Uterus (tissue), 4 donors: ENCODE measurements around the gene IGSF3. TPM values are rescaled to one million over a fixed set of nuclear protein-coding genes. Genes with fewer than 3 reads are reported as not detected.
"Not testable (repeated sequence)": the region's sequence is repeated elsewhere in the genome, so short reads cannot be mapped to it uniquely, and the experiment has no call there.

Source experiments
- DNase-seq, 2 donors: peaks; one replicate each; pipeline ENCODE4 v3.0.0-alpha.2; 2019 to 2020
- H3K27ac ChIP-seq, 2 donors: fragments of 200-600 bp; sonication (generic); 1 replicate in 1 of 2; 2 replicates in 1 of 2; pipeline ENCODE4 v1.5.1; 2016 to 2018
- H3K27me3 ChIP-seq, 2 donors: fragments of 200-600 bp; sonication (generic); one replicate each; pipeline ENCODE4 v1.5.1; 2018 to 2019; ENCODE audit warnings: control low read depth in 1 of 2
- H3K36me3 ChIP-seq, 2 donors: fragments of 200-600 bp; sonication (generic); one replicate each; pipeline ENCODE4 v1.5.1; 2019; ENCODE audit warnings: control low read depth in 1 of 2
- H3K4me1 ChIP-seq, 2 donors: fragments of 200-600 bp; sonication (generic); one replicate each; pipeline ENCODE4 v1.5.1; 2018 to 2019; ENCODE audit warnings: control low read depth in 1 of 2
- H3K4me3 ChIP-seq, 2 donors: fragments of 200-600 bp; sonication (generic); 1 replicate in 1 of 2; 2 replicates in 1 of 2; pipeline ENCODE4 v1.5.1; 2018 to 2019; ENCODE audit warnings: mild to moderate bottlenecking in 1 of 2
- H3K9me3 ChIP-seq, 2 donors: fragments of 200-600 bp; sonication (generic); one replicate each; pipeline ENCODE4 v1.5.1; 2019; ENCODE audit warnings: control low read depth in 1 of 2
- CTCF ChIP-seq, 4 experiments: fragments of 200-600 bp in 2 of 4; fragments of 450-650 bp in 2 of 4; sonication (generic) in 2 of 4; IDR thresholded peaks; one replicate each; pipeline ENCODE4 v1.5.1; 2016 to 2019; ENCODE audit warnings: antibody characterized with exemption in 4 of 4, mild to moderate bottlenecking in 2 of 4, moderate library complexity in 1 of 4
- POLR2A ChIP-seq, 2 donors: fragments of 450-650 bp; IDR thresholded peaks; one replicate each; pipeline ENCODE4 v1.6.1; 2016; ENCODE audit warnings: antibody characterized with exemption in 2 of 2, mild to moderate bottlenecking in 1 of 2, moderate library complexity in 1 of 2
- intact Hi-C: fragments of 100-400 bp; cut with DNase I; formaldehyde crosslinking; loops from one replicate; pipeline ENCODE4 v1.15.1; 2023; ENCODE audit warnings: low total_unique reads
- total RNA-seq, 4 donors: library from RNA; depleted of rRNA in 3 of 4; stranded (reverse); fragments of >200 nt in 3 of 4; gene quantifications; one replicate each; pipeline versions ENCODE4 v1.1.0 to v1.2.4, GENCODE V29; 2014 to 2023
- donor health status: DM: yes; HTN: yes; CAD: no.

The IGSF3 gene
- total RNA-seq, 4 donors from 2014 or later = 3.8 to 35.6 (median 8.4) TPM

GRCh38 chr1:116567790-116568661 lies 99.5 kb downstream of the IGSF3 start:
- no peak overlapping the region for H3K4me3 ChIP-seq
- no peak for DNase-seq
- intact Hi-C loops = no loop called here
- H3K9me3 ChIP-seq = no peaks in the 10 kb centered on the region
- H3K27ac ChIP-seq = no peak overlapping the region
- H3K4me1 ChIP-seq = no peaks in the 10 kb centered on the region
- H3K36me3 ChIP-seq = no peaks in the 10 kb centered on the region
- H3K27me3 ChIP-seq = no peaks in the 10 kb centered on the region
- TF ChIP-seq CTCF (IDR thresholded peaks at IDR 0.05) (no peak), POLR2A (IDR thresholded peaks at IDR 0.05) (no peak)

- H3K36me3 ChIP-seq = no peaks in the 10 kb centered on the region
- TF ChIP-seq CTCF (IDR thresholded peaks at IDR 0.05) (no peak), POLR2A (IDR thresholded peaks at IDR 0.05) (no peak)
- H3K27me3 ChIP-seq = no peaks in the 10 kb centered on the region
- no peak overlapping the region for H3K27ac ChIP-seq
- no peaks in the 10 kb centered on the region for H3K4me1 ChIP-seq
- H3K9me3 ChIP-seq = no peaks in the 10 kb centered on the region
- no peak overlapping the region for H3K4me3 ChIP-seq
- intact Hi-C loops = no loop called here
- no peak for DNase-seq
Observed at GRCh38 chr1:116565222-116565621, 102.3 kb downstream of the IGSF3 start.

GRCh38 chr1:116564426-116564825 lies 103.1 kb downstream of the IGSF3 start:
- no peaks in the 10 kb centered on the region for H3K4me1 ChIP-seq
- no peaks in the 10 kb centered on the region for H3K9me3 ChIP-seq
- DNase-seq = no peak
- intact Hi-C loops = no loop called here
- no peaks in the 10 kb centered on the region for H3K27me3 ChIP-seq
- no peaks in the 10 kb centered on the region for H3K36me3 ChIP-seq
- no peak overlapping the region for H3K4me3 ChIP-seq
- H3K27ac ChIP-seq = no peak overlapping the region
- no peak for TF ChIP-seq POLR2A (IDR thresholded peaks at IDR 0.05)
- TF ChIP-seq CTCF (IDR thresholded peaks at IDR 0.05) = no peak

GRCh38 chr1:116562465-116562864 lies 105.1 kb downstream of the IGSF3 start:
- H3K36me3 ChIP-seq, H3K27me3 ChIP-seq, DNase-seq, H3K4me3 ChIP-seq, H3K27ac ChIP-seq, intact Hi-C loops, H3K9me3 ChIP-seq, H3K4me1 ChIP-seq: not testable (repeated sequence)

- Histone ChIP-seq H3K4me1 (no peaks in the 10 kb centered on the region), H3K9me3 (no peaks in the 10 kb centered on the region), H3K27me3 (no peaks in the 10 kb centered on the region), H3K4me3 (no peak overlapping the region), H3K27ac (no peak overlapping the region), H3K36me3 (no peaks in the 10 kb centered on the region)
- no peak for DNase-seq
- TF ChIP-seq CTCF (IDR thresholded peaks at IDR 0.05) = no peak
- TF ChIP-seq POLR2A (IDR thresholded peaks at IDR 0.05) = no peak
- intact Hi-C loops = no loop called here
Observed at GRCh38 chr1:116561563-116561962, 106.0 kb downstream of the IGSF3 start.
